ENCODE data around the gene ZNF665.

GRCh38 chr19:53131085-53131590, 62.0 kb downstream of the ZNF665 start:
- no peak for TF ChIP-seq POLR2A (IDR thresholded peaks at IDR 0.05)
- TF ChIP-seq CTCF (IDR thresholded peaks at IDR 0.05): no peak
